SU-DHL-6 (cell line): Measurements from ENCODE around the gene AP3S1.

ENCODE experiments used
- CTCF ChIP-seq: fragments of 200-600 bp; sonication (generic); IDR thresholded peaks from one replicate; pipeline ENCODE4 v1.5.1; 2017; ENCODE audit warnings: antibody characterized with exemption, mild to moderate bottlenecking, low read length, moderate library complexity; ENCODE audit not compliant: insufficient read depth, poor library complexity, severe bottlenecking
- EZH2phosphoT487 ChIP-seq: fragments of 200-600 bp; sonication (generic), shearing (Covaris generic); conservative IDR thresholded peaks from 2 replicates; pipeline ENCODE4 v1.6.1; 2018; ENCODE audit warnings: mild to moderate bottlenecking, antibody characterized with exemption, low read length, moderate library complexity, mixed read lengths

GRCh38 chr5:115858396-115858795 is 16.7 kb downstream of the AP3S1 start:
- TF ChIP-seq CTCF (no peak), EZH2phosphoT487 (no peak)
